ENCODE data around the gene PCDH11X.
"Not testable (repeated sequence)": the region's sequence is repeated elsewhere in the genome, so short reads cannot be mapped to it uniquely, and the experiment has no call there.

PCDH11X gene, protein sequence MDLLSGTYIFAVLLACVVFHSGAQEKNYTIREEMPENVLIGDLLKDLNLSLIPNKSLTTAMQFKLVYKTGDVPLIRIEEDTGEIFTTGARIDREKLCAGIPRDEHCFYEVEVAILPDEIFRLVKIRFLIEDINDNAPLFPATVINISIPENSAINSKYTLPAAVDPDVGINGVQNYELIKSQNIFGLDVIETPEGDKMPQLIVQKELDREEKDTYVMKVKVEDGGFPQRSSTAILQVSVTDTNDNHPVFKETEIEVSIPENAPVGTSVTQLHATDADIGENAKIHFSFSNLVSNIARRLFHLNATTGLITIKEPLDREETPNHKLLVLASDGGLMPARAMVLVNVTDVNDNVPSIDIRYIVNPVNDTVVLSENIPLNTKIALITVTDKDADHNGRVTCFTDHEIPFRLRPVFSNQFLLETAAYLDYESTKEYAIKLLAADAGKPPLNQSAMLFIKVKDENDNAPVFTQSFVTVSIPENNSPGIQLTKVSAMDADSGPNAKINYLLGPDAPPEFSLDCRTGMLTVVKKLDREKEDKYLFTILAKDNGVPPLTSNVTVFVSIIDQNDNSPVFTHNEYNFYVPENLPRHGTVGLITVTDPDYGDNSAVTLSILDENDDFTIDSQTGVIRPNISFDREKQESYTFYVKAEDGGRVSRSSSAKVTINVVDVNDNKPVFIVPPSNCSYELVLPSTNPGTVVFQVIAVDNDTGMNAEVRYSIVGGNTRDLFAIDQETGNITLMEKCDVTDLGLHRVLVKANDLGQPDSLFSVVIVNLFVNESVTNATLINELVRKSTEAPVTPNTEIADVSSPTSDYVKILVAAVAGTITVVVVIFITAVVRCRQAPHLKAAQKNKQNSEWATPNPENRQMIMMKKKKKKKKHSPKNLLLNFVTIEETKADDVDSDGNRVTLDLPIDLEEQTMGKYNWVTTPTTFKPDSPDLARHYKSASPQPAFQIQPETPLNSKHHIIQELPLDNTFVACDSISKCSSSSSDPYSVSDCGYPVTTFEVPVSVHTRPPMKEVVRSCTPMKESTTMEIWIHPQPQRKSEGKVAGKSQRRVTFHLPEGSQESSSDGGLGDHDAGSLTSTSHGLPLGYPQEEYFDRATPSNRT (N-terminal part only)

GRCh38 chrX:91779135-91779534, at the start of gene PCDH11X:
PCDH11X (plus strand) TSS chrX:91779375; CDS start chrX:91835505, 56,130 bp downstream.
- H3K27ac Mint-ChIP-seq; H3K9me3 Mint-ChIP-seq; H3K36me3 Mint-ChIP-seq (ENCODE audit: low read depth); intact Hi-C loops (cut with micrococcal nuclease); H3K4me3 Mint-ChIP-seq; H3K4me1 Mint-ChIP-seq (ENCODE audit: low read depth): not testable (repeated sequence)
- peaks cover 32% of the 10 kb centered on the region for H3K27me3 Mint-ChIP-seq

GRCh38 chrX:91747446-91747845, 31.7 kb upstream of the PCDH11X start:
- intact Hi-C loops (cut with micrococcal nuclease); H3K27ac Mint-ChIP-seq; H3K9me3 Mint-ChIP-seq; H3K36me3 Mint-ChIP-seq (ENCODE audit: low read depth); H3K27me3 Mint-ChIP-seq; H3K4me3 Mint-ChIP-seq; H3K4me1 Mint-ChIP-seq (ENCODE audit: low read depth): not testable (repeated sequence)

DNA sequence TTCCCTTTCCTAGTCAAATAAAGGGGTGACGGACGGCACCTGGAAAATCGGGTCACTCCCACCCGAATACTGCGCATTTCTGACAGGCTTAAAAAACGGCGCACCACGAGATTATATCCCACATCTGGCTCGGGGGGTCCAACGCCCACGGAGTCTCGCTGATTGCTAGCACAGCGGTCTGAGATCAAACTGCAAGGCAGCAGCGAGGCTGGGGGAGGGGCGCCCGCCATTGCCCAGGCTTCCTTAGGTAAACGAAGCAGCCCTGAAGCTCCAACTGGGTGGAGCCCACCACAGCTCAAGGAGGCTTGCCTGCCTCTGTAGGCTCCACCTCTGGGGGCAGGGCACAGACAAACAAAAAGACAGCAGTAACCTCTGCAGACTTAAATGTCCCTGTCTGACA, 26.2 kb upstream of the PCDH11X start:
- H3K27ac Mint-ChIP-seq; intact Hi-C loops (cut with micrococcal nuclease); H3K9me3 Mint-ChIP-seq; H3K36me3 Mint-ChIP-seq (ENCODE audit: low read depth); H3K4me1 Mint-ChIP-seq (ENCODE audit: low read depth); H3K4me3 Mint-ChIP-seq; H3K27me3 Mint-ChIP-seq: not testable (repeated sequence)

DNA sequence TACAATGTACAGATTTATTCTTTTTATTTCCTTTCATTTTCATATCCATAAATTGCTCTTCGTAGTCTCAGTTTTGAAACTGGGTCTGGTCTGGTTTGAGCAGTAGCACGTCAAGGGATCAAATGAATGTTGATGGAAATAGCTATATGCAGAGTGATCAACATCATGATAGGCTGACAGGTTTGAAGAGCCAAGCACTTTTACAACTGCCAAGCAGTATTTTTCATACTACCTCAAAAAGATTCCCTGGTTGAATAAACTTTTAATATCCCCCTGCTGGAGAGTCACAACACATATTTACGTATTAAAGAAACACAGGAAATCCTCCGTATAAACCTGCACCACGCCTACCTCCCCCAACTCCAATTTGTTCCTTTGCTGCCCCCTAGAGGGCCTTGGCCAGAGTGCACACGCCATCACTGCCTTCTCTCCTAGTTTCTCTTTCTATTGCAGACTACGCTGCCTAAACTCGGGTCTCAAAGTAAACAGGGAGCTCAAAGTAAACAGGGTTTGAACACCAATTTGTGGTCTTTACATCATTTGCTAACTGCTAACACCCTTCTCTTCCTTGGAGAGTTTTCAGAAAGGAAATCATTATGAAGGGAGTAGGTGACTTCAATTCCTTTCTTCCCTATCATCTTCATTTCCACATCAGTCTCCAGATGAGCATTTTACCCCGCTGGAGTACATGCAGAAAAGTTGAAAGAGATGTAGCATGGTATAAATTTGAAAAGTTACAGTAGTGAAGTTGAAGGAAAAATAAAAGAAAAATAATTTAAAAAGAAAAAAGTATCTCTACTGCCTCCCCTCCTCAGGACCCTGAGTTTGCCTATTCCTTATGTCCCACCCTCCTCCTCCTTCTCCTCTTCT, 8.3 kb upstream of the PCDH11X start:
- H3K36me3 Mint-ChIP-seq (ENCODE audit: low read depth); H3K27me3 Mint-ChIP-seq; H3K9me3 Mint-ChIP-seq; intact Hi-C loops (cut with micrococcal nuclease); H3K27ac Mint-ChIP-seq; H3K4me3 Mint-ChIP-seq; H3K4me1 Mint-ChIP-seq (ENCODE audit: low read depth): not testable (repeated sequence)

- H3K27ac Mint-ChIP-seq; H3K27me3 Mint-ChIP-seq; H3K4me1 Mint-ChIP-seq (ENCODE audit: low read depth); intact Hi-C loops (cut with micrococcal nuclease); H3K4me3 Mint-ChIP-seq; H3K9me3 Mint-ChIP-seq; H3K36me3 Mint-ChIP-seq (ENCODE audit: low read depth): not testable (repeated sequence)
Observed at GRCh38 chrX:91773943-91774342, 5.2 kb upstream of the PCDH11X start.

GRCh38 chrX:91780008-91780407, 833 bp downstream of the PCDH11X start:
- H3K4me3 Mint-ChIP-seq; H3K9me3 Mint-ChIP-seq; H3K4me1 Mint-ChIP-seq (ENCODE audit: low read depth); H3K27ac Mint-ChIP-seq; H3K36me3 Mint-ChIP-seq (ENCODE audit: low read depth); intact Hi-C loops (cut with micrococcal nuclease): not testable (repeated sequence)
- peaks cover 33% of the 10 kb centered on the region for H3K27me3 Mint-ChIP-seq

- H3K4me3 Mint-ChIP-seq; H3K27ac Mint-ChIP-seq; H3K9me3 Mint-ChIP-seq; H3K4me1 Mint-ChIP-seq (ENCODE audit: low read depth); intact Hi-C loops (cut with micrococcal nuclease); H3K36me3 Mint-ChIP-seq (ENCODE audit: low read depth): not testable (repeated sequence)
- H3K27me3 Mint-ChIP-seq: peaks cover 33% of the 10 kb centered on the region
Observed at GRCh38 chrX:91780698-91781097, 1.5 kb downstream of the PCDH11X start.

DNA sequence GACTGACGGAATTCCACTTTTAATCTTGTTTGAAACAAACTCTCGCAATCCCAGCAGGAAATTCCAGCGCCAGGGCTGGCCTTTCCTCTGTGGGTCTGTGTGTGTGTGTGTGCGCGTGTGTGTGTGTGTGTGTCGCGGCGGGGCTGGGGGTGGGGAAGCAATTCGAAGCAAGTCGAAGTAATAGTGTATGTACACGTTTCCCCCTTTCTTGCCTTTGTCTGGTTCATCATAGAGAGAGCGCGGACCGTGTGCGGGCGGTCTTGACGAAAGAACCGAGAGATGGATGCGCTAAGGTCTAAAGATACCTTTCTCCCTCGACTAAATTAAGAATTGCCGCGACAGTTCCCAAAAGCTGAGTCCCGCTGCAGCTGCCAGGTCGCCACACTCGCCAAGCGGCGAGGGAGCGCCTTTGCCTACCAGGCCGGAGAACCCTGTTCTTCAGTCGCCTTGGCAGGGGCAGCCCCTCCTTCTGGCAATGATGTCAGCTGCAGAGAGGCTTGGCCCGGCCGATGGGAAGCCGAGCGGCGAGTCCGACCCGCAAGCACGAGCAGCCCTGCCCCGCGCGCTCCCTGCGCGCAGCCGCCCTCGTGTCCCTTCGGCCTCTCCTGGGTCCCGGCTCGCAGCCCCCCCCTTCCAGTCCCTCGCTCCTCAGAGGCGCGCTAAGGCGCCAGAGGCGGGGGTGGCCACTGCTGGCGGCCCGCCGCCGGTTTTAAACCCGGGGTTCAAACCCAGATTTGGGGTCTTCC, 2.6 kb downstream of the PCDH11X start:
- H3K9me3 Mint-ChIP-seq; H3K27ac Mint-ChIP-seq; H3K4me3 Mint-ChIP-seq; intact Hi-C loops (cut with micrococcal nuclease); H3K36me3 Mint-ChIP-seq (ENCODE audit: low read depth); H3K4me1 Mint-ChIP-seq (ENCODE audit: low read depth): not testable (repeated sequence)
- H3K27me3 Mint-ChIP-seq: peaks cover 33% of the 10 kb centered on the region

DNA sequence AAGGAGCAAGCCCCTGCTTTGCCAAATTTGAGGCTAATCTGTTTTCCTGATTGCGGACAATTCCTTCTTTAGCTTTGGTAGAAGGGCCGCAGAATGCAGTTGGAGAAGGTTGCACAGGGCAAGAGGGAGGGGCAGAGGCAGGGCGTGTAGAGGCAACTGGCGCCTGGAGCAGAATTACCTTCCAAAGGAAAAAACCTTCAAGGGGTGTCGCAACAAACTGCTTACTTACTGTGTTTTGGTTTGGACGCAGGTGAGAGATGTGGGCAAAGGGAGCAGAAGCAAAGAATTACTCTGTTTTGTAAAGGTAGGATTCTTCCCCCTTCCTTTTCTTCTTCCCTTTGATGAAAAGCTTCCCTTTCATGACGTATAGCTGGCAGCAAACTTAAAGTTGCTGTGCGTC, 3.6 kb downstream of the PCDH11X start:
- H3K27ac Mint-ChIP-seq, H3K9me3 Mint-ChIP-seq: not testable (repeated sequence)

GRCh38 chrX:91817537-91817936, 38.4 kb downstream of the PCDH11X start:
- H3K4me3 Mint-ChIP-seq; H3K4me1 Mint-ChIP-seq (ENCODE audit: low read depth); intact Hi-C loops (cut with micrococcal nuclease); H3K27me3 Mint-ChIP-seq; H3K36me3 Mint-ChIP-seq (ENCODE audit: low read depth); H3K27ac Mint-ChIP-seq; H3K9me3 Mint-ChIP-seq: not testable (repeated sequence)

More for the DNA sequence above, 3.6 kb downstream of the PCDH11X start:
- intact Hi-C loops (cut with micrococcal nuclease); H3K4me3 Mint-ChIP-seq; H3K36me3 Mint-ChIP-seq (ENCODE audit: low read depth); H3K4me1 Mint-ChIP-seq (ENCODE audit: low read depth): not testable (repeated sequence)
- H3K27me3 Mint-ChIP-seq: peaks cover 33% of the 10 kb centered on the region

- H3K36me3 Mint-ChIP-seq (ENCODE audit: low read depth); H3K27me3 Mint-ChIP-seq; H3K4me1 Mint-ChIP-seq (ENCODE audit: low read depth); H3K4me3 Mint-ChIP-seq; intact Hi-C loops (cut with micrococcal nuclease); H3K9me3 Mint-ChIP-seq; H3K27ac Mint-ChIP-seq: not testable (repeated sequence)
Observed at GRCh38 chrX:91825321-91825720, 46.1 kb downstream of the PCDH11X start.

Measured in dendritic cell treated with granulocyte-macrophage colony-stimulating factor and Interleukin-4, amounts not matched to agents 40 ng/mL and 50 ng/mL, for 4 days (primary cell).